ENCODE measurements around the gene SF1. TPM values are rescaled to one million over a fixed set of nuclear protein-coding genes. Genes with fewer than 3 reads are reported as not detected.

The SF1 gene
- total RNA-seq, 4 donors from 2014 or later: 270 to 559 (median 373) TPM

- peak overlapping the region; percentile 13 for H3K4me3 ChIP-seq
- WGBS: 88% methylated on average over 8 of the region's 21 CpGs
- TF ChIP-seq POLR2A (IDR thresholded peaks at IDR 0.05) (no peak), POLR2AphosphoS5 (IDR thresholded peaks at IDR 0.05) (no peak)
- DNase-seq (ENCODE audit: low spot score in 2 of 2): no peak
- H3K27ac ChIP-seq: no peak overlapping the region
- H3K9me3 ChIP-seq: no peaks in the 10 kb centered on the region
- H3K4me1 ChIP-seq: peaks cover 37% of the 10 kb centered on the region
- no peaks in the 10 kb centered on the region for H3K27me3 ChIP-seq
- peaks cover 18% of the 10 kb centered on the region for H3K36me3 ChIP-seq
These were observed 19.1 kb downstream of the SF1 start for GRCh38 chr11:64759131-64759721.

GRCh38 chr11:64758330-64759079, 19.8 kb downstream of the SF1 start:
- Histone ChIP-seq H3K4me3 (no peak overlapping the region), H3K4me1 (peaks cover 30% of the 10 kb centered on the region), H3K27ac (no peak overlapping the region), H3K9me3 (no peaks in the 10 kb centered on the region), H3K36me3 (peaks cover 10% of the 10 kb centered on the region), H3K27me3 (no peaks in the 10 kb centered on the region)
- WGBS: 86% methylated on average over 15 of the region's 15 CpGs
- peak in 1 of 2 donors; percentile 60 for DNase-seq (ENCODE audit: low spot score in 2 of 2)
- TF ChIP-seq POLR2A (IDR thresholded peaks at IDR 0.05) (no peak), POLR2AphosphoS5 (IDR thresholded peaks at IDR 0.05) (no peak), EP300 (IDR thresholded peaks at IDR 0.05) (no peak), CTCF (IDR thresholded peaks at IDR 0.05) (no peak)

- Histone ChIP-seq H3K4me1 (peaks cover 22% of the 10 kb centered on the region), H3K4me3 (no peak overlapping the region)
- DNase-seq (ENCODE audit: low spot score in 2 of 2): peak in 1 of 2 donors; percentile 55
These were observed 20.6 kb downstream of the SF1 start for GRCh38 chr11:64757549-64758329.

GRCh38 chr11:64755681-64756361, 22.5 kb downstream of the SF1 start:
- no peak overlapping the region for H3K4me3 ChIP-seq
- no peaks in the 10 kb centered on the region for H3K36me3 ChIP-seq
- no peaks in the 10 kb centered on the region for H3K9me3 ChIP-seq
- peaks cover 13% of the 10 kb centered on the region for H3K4me1 ChIP-seq
- no peaks in the 10 kb centered on the region for H3K27me3 ChIP-seq
- H3K27ac ChIP-seq: no peak overlapping the region
- TF ChIP-seq CTCF (IDR thresholded peaks at IDR 0.05): no peak
- TF ChIP-seq EP300 (IDR thresholded peaks at IDR 0.05): no peak
- TF ChIP-seq POLR2AphosphoS5 (IDR thresholded peaks at IDR 0.05): no peak
- TF ChIP-seq POLR2A (IDR thresholded peaks at IDR 0.05): no peak
- DNase-seq (ENCODE audit: low spot score in 2 of 2): peak in 1 of 2 donors; percentile 53
- 79% methylated on average over 13 of the region's 13 CpGs for WGBS

More at GRCh38 chr11:64757549-64758329, 20.6 kb downstream of the SF1 start:
- TF ChIP-seq POLR2AphosphoS5 (IDR thresholded peaks at IDR 0.05): no peak
- no peak for TF ChIP-seq EP300 (IDR thresholded peaks at IDR 0.05)
- TF ChIP-seq POLR2A (IDR thresholded peaks at IDR 0.05): no peak
- no peak for TF ChIP-seq CTCF (IDR thresholded peaks at IDR 0.05)
- H3K27ac ChIP-seq: no peak overlapping the region
- 87% methylated on average over 15 of the region's 19 CpGs for WGBS
- no peaks in the 10 kb centered on the region for H3K9me3 ChIP-seq
- no peaks in the 10 kb centered on the region for H3K27me3 ChIP-seq
- H3K36me3 ChIP-seq: peaks cover 3% of the 10 kb centered on the region

GRCh38 chr11:64754919-64755662, 23.3 kb downstream of the SF1 start:
- Histone ChIP-seq H3K4me3 (no peak overlapping the region), H3K9me3 (no peaks in the 10 kb centered on the region), H3K4me1 (peaks cover 8% of the 10 kb centered on the region), H3K27ac (no peak overlapping the region), H3K36me3 (no peaks in the 10 kb centered on the region), H3K27me3 (no peaks in the 10 kb centered on the region)
- TF ChIP-seq EP300 (IDR thresholded peaks at IDR 0.05) (no peak), POLR2AphosphoS5 (IDR thresholded peaks at IDR 0.05) (no peak)
- no peak for DNase-seq (ENCODE audit: low spot score in 2 of 2)
- 95% methylated on average over 19 of the region's 21 CpGs for WGBS
